ENCODE results near the gene PREP. TPM values are rescaled to one million over a fixed set of nuclear protein-coding genes. Genes with fewer than 3 reads are reported as not detected.

Gene PREP
- total and polyA plus RNA-seq, 12 donors, result 12.3 to 37.4 (median 26.8) TPM

DNA sequence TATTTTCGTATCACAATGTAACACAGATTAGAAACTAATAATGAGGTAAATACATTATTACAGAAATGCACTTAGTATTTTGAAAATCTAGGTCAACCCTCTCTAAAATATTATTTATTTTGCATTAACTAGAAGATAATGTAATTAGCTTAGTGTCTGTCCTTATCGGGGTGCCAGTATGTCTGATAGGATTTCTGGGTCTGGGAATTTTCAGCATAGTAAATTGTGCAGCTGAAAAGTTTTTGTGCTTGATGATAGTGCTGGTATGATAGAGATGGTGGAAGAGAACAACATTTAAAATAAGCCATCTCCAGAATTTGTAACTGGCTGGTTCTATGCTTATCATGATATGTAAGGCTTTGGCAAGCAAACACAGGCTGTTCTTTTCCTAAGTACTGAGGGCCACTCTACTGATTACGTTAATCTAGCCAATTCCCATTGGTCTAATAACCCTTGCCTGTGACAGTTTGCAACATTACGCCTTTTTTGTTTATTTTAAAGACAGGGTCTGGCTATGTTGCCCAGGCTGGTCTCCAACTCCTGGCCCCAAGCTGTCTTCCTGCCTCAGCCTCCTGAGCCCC is 50.8 kb downstream of the PREP start:
- TF ChIP-seq, protein P1, sequence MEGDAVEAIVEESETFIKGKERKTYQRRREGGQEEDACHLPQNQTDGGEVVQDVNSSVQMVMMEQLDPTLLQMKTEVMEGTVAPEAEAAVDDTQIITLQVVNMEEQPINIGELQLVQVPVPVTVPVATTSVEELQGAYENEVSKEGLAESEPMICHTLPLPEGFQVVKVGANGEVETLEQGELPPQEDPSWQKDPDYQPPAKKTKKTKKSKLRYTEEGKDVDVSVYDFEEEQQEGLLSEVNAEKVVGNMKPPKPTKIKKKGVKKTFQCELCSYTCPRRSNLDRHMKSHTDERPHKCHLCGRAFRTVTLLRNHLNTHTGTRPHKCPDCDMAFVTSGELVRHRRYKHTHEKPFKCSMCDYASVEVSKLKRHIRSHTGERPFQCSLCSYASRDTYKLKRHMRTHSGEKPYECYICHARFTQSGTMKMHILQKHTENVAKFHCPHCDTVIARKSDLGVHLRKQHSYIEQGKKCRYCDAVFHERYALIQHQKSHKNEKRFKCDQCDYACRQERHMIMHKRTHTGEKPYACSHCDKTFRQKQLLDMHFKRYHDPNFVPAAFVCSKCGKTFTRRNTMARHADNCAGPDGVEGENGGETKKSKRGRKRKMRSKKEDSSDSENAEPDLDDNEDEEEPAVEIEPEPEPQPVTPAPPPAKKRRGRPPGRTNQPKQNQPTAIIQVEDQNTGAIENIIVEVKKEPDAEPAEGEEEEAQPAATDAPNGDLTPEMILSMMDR (IDR thresholded peaks at IDR 0.05), result no peak
- peaks cover 0 to 81% (median 19%) of the 10 kb centered on the region in 9 donors for H3K36me3 ChIP-seq
- peaks cover 0 to 17% (median 0%) of the 10 kb centered on the region in 11 donors for H3K9me3 ChIP-seq
- no peaks in the 10 kb centered on the region for H3K27me3 ChIP-seq
- peaks cover 0 to 17% (median 0%) of the 10 kb centered on the region in 9 donors for H3K4me1 ChIP-seq
- intact Hi-C loops (cut with DNase I), result loop anchor here in 2 of 10 donors (10.0 kb wide), 2 partner anchors 187 to 217 kb away; a partner anchor contains a TSS
- ATAC-seq (peak in 3 of 8 donors; percentile 58 to 74 (median 60)), DNase-seq (no peak)
- H3K27ac ChIP-seq, result no peak overlapping the region
- 55 to 76% methylated on average over 4 of the region's 4 CpGs for WGBS, 2 donors
- H3K4me3 ChIP-seq, result no peak overlapping the region

DNA sequence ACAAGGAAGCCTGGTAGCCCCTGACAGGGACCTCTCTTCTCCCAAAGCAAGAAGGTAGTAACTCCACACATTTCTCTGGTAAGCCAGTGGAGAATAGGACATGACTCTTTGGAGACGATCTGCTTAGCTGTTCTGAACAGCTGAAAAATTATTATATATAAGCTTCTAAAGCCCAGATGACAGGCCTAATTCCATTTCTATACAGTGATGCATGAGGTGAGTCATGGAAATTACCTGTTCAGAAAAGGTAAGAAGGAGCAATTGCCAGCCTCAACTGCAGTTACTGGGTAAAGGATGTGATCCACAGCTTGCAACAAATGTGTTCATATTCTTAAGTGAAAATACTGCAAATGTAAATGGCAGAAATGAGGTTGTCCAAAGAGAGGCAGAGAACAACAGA is 54.0 kb downstream of the PREP start:
- H3K4me3 ChIP-seq, result no peak overlapping the region
- intact Hi-C loops (cut with DNase I), result no loop called here
- H3K36me3 ChIP-seq, result peaks cover 0 to 65% (median 19%) of the 10 kb centered on the region in 9 donors
- H3K27me3 ChIP-seq, result no peaks in the 10 kb centered on the region
- WGBS, 2 donors, result 93 to 98% methylated on average over 1 of the region's 1 CpG
- peaks cover 0 to 21% (median 7%) of the 10 kb centered on the region in 9 donors for H3K4me1 ChIP-seq
- H3K27ac ChIP-seq, result no peak overlapping the region
- TF ChIP-seq, protein P1 (IDR thresholded peaks at IDR 0.05), result no peak
- H3K9me3 ChIP-seq, result no peaks in the 10 kb centered on the region
- ATAC-seq, result no peak
- no peak for DNase-seq

DNA sequence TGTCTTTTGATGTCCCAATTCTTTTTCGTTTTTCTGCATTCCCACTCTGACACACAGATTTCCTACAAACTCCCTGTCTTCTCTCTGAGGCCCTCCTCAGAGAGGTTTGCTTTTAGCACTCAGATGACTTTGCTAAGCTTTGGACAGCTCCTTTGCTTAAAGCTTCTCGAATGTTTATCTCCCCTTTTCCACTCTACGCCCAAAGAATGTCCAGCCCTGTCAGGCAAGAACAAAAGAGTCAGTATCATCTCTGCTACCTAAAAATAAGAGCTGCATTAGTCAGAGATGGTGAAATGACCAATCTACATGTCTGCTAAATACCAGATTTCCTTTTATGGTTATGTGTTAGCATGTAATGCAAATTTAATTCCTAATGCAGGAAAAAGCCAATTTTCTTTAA is 56.8 kb downstream of the PREP start:
- 30 to 39% methylated on average over 3 of the region's 3 CpGs for WGBS, 2 donors
- peak overlapping the region; percentile 7 to 77 (median 60) for H3K27ac ChIP-seq
- ATAC-seq, result peak; percentile 52 to 94 (median 76)
- H3K9me3 ChIP-seq, result peaks cover 0 to 4% (median 0%) of the 10 kb centered on the region in 11 donors
- DNase-seq, result no peak
- TF ChIP-seq, protein P1 (IDR thresholded peaks at IDR 0.05), result no peak
- H3K4me1 ChIP-seq, result peaks cover 0 to 16% (median 7%) of the 10 kb centered on the region in 9 donors
- intact Hi-C loops (cut with DNase I), result no loop called here
- no peaks in the 10 kb centered on the region for H3K27me3 ChIP-seq
- H3K4me3 ChIP-seq, result no peak overlapping the region
- peaks cover 0 to 40% (median 3%) of the 10 kb centered on the region in 9 donors for H3K36me3 ChIP-seq

DNA sequence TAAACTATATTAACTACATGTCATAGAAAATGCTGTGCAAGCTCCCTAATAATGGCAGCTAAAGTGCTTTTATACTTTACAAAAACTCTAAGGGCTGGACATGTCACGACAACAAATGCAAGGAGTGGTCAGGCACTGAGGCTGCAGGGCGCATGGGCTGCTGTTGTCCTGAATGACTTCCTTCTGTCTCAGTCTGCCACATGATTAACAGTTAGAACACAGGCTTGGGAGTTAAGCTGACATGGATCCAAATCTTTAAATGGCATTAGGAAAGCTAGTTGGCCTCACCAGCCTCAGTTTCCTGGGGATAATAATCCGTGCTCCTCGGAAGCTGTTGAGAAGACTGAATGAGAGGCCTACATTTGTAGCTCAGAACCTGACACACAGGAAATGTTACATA is 57.4 kb downstream of the PREP start:
- H3K27me3 ChIP-seq, result no peaks in the 10 kb centered on the region
- peaks cover 0 to 35% (median 3%) of the 10 kb centered on the region in 9 donors for H3K36me3 ChIP-seq
- intact Hi-C loops (cut with DNase I), result no loop called here
- peak overlapping the region; percentile 7 to 77 (median 60) for H3K27ac ChIP-seq
- peaks cover 0 to 4% (median 0%) of the 10 kb centered on the region in 11 donors for H3K9me3 ChIP-seq
- peaks cover 0 to 16% (median 7%) of the 10 kb centered on the region in 9 donors for H3K4me1 ChIP-seq
- TF ChIP-seq, protein P1 (IDR thresholded peaks at IDR 0.05), result no peak
- ATAC-seq, result peak in 6 of 8 donors; percentile 44 to 86 (median 79)
- 69 to 71% methylated on average over 4 of the region's 4 CpGs for WGBS, 2 donors
- no peak for DNase-seq
- no peak overlapping the region for H3K4me3 ChIP-seq

All from heart right ventricle (tissue), 16 donors.